HUES48 (cell line): ENCODE data around the gene GPRC5B.

Experiments used
- H3K27ac ChIP-seq: one replicate; pipeline ENCODE4 v1.7.0; 2013; ENCODE audit warnings: low read depth, low read length, inconsistent platforms
- H3K27me3 ChIP-seq: 2 replicates; pipeline ENCODE4 v1.6.1; 2013; ENCODE audit warnings: mild to moderate bottlenecking, low read length; ENCODE audit not compliant: control insufficient read depth, insufficient read depth
- H3K36me3 ChIP-seq: 2 replicates; pipeline ENCODE4 v1.6.1; 2013; ENCODE audit warnings: low read length; ENCODE audit not compliant: control insufficient read depth, insufficient read depth
- H3K4me1 ChIP-seq: 2 replicates; pipeline ENCODE4 v1.6.1; 2013; ENCODE audit warnings: mild to moderate bottlenecking, low read length; ENCODE audit not compliant: control insufficient read depth, insufficient read depth
- H3K4me3 ChIP-seq: 2 replicates; pipeline ENCODE4 v1.5.1; 2013; ENCODE audit warnings: mild to moderate bottlenecking, low read depth, low read length
- H3K9ac ChIP-seq: 2 replicates; pipeline ENCODE4 v1.6.1; 2013; ENCODE audit warnings: mild to moderate bottlenecking, low read depth, low read length, moderate library complexity
- H3K9me3 ChIP-seq: 2 replicates; pipeline ENCODE4 v1.6.1; 2013; ENCODE audit warnings: low read length; ENCODE audit not compliant: control insufficient read depth, insufficient read depth

Gene GPRC5B

DNA sequence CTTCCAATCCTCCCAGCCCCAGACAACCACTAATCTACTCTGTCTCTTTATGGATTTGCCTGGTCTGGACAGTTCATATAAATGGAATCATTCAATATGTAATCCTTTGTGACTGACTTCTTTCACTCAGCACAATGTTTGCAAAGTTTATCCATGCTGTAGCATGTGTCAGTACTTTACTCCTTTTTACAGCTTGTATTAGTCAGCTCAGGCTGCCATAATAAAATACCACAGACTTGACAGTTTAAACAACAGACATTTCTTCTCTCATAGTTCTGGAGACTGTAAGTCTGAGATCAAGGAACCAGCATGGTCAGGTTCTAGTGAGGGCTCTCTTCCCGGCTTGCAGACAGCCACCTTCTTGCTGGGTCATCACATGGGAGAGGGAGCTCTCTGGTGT lies 41.3 kb downstream of the GPRC5B start:
- H3K27ac ChIP-seq: no peak overlapping the region
- no peaks in the 10 kb centered on the region for H3K36me3 ChIP-seq
- no peaks in the 10 kb centered on the region for H3K27me3 ChIP-seq
- H3K9me3 ChIP-seq: no peaks in the 10 kb centered on the region
- peaks cover 2% of the 10 kb centered on the region for H3K4me1 ChIP-seq
- no peak overlapping the region for H3K9ac ChIP-seq
- no peak overlapping the region for H3K4me3 ChIP-seq

DNA sequence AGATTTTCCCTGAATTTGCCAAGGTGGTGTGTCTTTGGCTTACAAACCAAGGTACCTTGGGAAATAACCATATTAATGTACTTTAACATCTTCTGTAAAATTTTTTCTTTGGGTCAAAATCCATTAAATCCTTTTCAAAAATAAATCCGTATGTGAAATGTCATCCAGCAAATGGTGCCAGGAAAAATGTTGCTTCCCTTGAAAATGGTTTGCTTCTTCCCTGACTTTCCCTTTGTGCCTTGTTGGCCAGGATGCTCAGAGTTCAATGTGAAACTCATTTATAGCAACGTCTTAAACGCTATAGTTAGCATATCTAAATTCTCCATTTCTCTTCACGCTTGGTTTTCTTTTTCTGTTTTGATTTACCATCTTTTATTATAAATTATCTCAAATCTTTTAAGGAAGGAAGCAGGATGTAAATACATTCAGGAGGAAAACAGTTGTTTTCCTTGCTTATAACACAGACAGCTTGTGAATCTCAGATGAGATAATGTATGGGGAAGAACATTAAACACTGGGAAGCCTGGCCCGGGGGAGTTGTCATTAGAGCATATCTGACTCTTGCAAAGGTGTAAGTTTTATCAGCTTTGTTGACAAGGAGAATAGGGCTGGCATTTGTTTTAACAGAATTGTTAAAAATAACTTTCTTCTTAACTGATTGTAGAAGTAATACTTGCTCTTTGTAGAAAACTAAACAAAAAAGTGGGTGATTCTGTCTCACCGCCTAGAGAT lies 42.1 kb downstream of the GPRC5B start:
- H3K27me3 ChIP-seq: no peaks in the 10 kb centered on the region
- H3K4me3 ChIP-seq: no peak overlapping the region
- no peak overlapping the region for H3K9ac ChIP-seq
- H3K27ac ChIP-seq: no peak overlapping the region
- peaks cover 10% of the 10 kb centered on the region for H3K4me1 ChIP-seq
- no peaks in the 10 kb centered on the region for H3K9me3 ChIP-seq
- H3K36me3 ChIP-seq: no peaks in the 10 kb centered on the region

DNA sequence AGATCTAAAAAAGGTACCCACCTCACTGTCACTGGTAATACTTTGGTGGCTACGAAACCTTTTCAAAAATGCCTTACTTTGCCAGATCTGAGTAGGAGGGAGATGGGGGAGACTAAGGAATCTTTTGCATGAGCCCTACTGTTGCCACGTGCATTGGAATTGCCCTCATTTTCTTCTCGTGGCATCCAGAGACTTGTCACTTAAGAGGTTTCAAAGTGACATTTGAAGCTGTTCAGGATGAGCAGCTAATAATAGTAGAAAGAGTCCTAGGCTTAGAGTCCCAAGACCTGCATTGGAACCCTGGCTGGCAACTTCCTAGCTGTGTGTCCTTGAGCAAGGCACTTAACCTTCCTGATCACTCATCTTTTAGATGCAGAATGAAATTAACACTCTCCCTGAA lies 43.5 kb downstream of the GPRC5B start:
- H3K9ac ChIP-seq: no peak overlapping the region
- H3K27me3 ChIP-seq: no peaks in the 10 kb centered on the region
- H3K4me1 ChIP-seq: peaks cover 13% of the 10 kb centered on the region
- no peaks in the 10 kb centered on the region for H3K9me3 ChIP-seq
- H3K4me3 ChIP-seq: no peak overlapping the region
- H3K27ac ChIP-seq: no peak overlapping the region
- no peaks in the 10 kb centered on the region for H3K36me3 ChIP-seq

DNA sequence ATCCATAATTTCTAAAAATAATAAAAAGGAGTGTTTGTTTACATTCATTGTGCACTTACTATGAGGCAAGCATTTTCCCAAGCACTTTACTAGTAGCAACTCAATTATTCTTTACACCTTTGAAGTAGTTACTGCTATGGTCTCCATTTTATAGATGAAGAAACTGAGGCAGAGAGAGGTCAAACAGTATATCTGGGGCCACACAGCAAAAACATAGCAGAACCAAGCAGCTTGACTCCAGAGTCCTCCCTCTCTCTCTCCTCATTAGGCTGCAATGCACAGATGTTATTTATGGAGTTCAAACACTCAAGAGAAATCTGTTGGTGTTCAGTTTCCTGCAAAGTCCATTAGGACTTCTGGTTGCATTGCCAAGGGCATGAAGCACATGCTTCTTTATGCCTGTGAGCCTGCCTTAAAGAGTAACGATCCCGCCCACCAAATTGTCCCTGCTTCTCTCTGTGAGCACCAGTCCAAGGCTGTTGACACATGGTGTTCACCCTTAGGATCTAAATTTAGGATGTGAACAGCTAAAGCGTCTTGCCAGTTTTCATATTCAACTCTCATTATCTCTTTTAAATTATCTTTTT lies 44.0 kb downstream of the GPRC5B start:
- no peak overlapping the region for H3K4me3 ChIP-seq
- H3K4me1 ChIP-seq: peaks cover 13% of the 10 kb centered on the region
- H3K27ac ChIP-seq: no peak overlapping the region
- H3K9me3 ChIP-seq: no peaks in the 10 kb centered on the region
- H3K36me3 ChIP-seq: no peaks in the 10 kb centered on the region
- no peaks in the 10 kb centered on the region for H3K27me3 ChIP-seq
- no peak overlapping the region for H3K9ac ChIP-seq

DNA sequence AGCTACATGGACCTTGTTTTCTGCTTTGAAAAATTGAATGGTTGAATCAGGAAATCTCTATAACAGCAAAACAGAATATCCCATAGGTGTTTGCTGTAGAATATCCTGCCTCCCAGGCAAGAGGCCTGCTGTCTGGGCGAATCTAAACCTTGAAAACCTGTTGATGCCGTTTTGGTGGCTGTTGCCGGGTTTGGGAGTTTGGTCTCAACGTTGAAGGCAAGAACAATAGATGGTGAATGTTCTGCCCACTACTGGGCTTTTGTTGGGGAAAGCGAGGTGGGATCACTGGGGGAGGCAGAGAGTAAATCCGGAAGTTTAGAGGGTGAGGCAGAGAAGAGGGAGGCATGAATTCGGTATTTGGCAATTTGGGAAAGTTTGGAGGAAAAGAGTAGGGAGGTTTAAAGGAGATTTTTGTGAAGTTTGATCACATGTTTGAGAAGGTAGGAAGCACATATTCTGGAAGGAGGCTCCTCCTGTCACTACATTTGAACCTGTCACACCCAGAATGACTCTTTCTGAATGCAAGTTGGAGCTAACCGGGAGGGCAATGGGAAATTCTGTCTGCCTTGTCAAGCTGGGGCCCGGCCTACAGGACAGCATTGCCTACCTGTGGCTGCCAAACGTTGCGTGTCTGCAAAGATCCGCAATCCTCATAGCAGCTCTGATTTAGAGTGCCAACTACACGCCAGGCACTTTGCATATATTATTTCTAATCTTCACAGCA lies 46.5 kb downstream of the GPRC5B start:
- Histone ChIP-seq H3K36me3 (no peaks in the 10 kb centered on the region), H3K27ac (peak overlapping the region; percentile 88), H3K4me1 (peaks cover 13% of the 10 kb centered on the region), H3K27me3 (no peaks in the 10 kb centered on the region), H3K9ac (no peak overlapping the region), H3K9me3 (no peaks in the 10 kb centered on the region), H3K4me3 (no peak overlapping the region)

DNA sequence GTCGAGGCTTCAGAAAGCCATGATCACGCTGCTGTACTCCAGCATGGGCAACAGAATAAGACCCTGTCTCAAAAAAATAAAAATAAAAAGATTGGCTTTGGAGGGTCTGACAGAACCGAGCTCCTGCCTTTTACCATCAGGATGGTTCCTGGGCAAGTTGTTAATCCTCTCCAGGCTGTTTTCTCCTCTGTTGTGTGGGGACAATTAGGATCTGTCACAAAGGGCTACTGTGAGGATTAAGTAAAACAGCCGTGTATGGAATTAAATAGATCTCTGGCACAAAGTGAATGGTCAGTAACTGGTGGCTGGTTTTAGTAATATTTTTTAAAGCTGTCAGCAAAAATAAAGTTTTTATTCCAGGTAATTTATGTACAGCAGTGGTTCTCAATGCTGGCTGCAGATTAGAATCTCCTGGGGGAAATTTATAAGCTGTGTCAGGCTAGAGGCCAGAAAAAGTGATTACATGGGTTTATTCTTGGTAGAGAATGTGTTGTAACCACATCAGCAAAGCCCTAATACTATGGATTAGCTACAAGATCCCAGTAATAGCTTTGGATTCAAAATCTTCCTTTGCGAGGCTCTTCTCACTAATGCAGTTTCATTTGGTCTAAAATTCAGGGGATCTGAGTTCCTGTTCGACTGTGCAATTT lies 47.2 kb downstream of the GPRC5B start:
- H3K27ac ChIP-seq: peak overlapping the region; percentile 88
- H3K9ac ChIP-seq: no peak overlapping the region
- H3K36me3 ChIP-seq: no peaks in the 10 kb centered on the region
- H3K4me1 ChIP-seq: peaks cover 13% of the 10 kb centered on the region
- H3K4me3 ChIP-seq: no peak overlapping the region
- H3K9me3 ChIP-seq: no peaks in the 10 kb centered on the region
- H3K27me3 ChIP-seq: no peaks in the 10 kb centered on the region

DNA sequence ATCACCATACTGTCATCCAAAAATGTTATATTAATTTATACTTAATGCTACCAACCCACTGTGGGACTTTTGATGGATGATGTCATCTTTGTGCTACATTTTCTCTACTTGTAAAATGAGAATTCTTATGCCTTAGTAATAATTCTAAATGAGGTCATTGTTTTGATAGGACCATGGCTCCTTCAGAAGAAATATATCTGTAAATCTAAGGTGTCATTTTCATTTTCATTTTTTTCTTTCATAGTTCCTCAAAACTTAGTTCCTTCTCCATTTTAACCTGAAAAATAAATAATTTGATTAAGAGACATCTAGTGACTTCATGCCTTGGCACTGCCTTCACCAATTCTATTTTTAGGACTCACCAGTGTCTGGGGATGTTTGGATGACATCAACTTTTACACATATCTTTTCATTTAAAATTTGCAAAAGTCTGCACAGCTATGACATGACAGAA lies 48.7 kb downstream of the GPRC5B start:
- H3K27me3 ChIP-seq: no peaks in the 10 kb centered on the region
- H3K9me3 ChIP-seq: no peaks in the 10 kb centered on the region
- H3K27ac ChIP-seq: no peak overlapping the region
- H3K4me3 ChIP-seq: no peak overlapping the region
- peaks cover 13% of the 10 kb centered on the region for H3K4me1 ChIP-seq
- H3K36me3 ChIP-seq: no peaks in the 10 kb centered on the region
- no peak overlapping the region for H3K9ac ChIP-seq

DNA sequence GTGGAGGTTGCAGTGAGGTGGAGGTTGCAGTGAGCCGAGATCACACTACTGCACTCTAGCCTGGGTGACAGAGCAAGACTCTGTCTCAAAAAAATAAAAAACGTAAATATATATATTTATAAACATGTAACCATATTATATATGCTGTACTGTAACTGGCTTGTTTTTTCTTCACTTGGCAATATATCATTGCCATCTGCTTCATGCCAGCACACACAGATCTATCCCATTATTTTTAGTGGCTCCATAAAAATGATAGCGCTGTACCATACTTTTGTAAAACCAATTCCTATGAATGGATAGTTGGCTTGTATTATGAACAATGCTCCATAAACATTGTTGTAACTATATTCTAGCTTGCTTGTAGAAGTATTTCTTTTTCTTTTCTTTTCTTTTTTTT lies 49.5 kb downstream of the GPRC5B start:
- no peak overlapping the region for H3K27ac ChIP-seq
- no peak overlapping the region for H3K4me3 ChIP-seq
- H3K9me3 ChIP-seq: no peaks in the 10 kb centered on the region
- peaks cover 13% of the 10 kb centered on the region for H3K4me1 ChIP-seq
- no peak overlapping the region for H3K9ac ChIP-seq
- no peaks in the 10 kb centered on the region for H3K36me3 ChIP-seq
- H3K27me3 ChIP-seq: no peaks in the 10 kb centered on the region

DNA sequence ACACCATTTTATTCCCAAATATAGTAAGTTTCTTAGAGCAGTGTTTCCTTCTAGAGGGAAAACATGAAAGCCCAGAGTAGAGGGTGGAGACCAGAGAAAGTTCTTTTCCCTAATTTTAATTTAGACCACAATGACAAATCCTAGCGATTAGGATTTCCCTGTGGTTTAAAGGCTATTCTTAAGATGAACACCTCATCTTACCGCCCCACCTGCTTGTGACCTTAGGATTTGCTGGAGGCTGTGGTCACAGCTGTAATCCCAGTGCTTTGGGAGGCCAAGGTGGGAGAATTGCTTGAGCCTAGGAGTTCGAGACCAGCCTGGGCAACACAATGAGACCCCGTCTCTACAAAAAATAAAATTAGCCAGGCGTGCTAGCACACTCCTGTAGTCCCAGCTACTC lies 51.1 kb downstream of the GPRC5B start:
- no peaks in the 10 kb centered on the region for H3K36me3 ChIP-seq
- peaks cover 13% of the 10 kb centered on the region for H3K4me1 ChIP-seq
- H3K4me3 ChIP-seq: no peak overlapping the region
- H3K27me3 ChIP-seq: no peaks in the 10 kb centered on the region
- no peak overlapping the region for H3K27ac ChIP-seq
- no peaks in the 10 kb centered on the region for H3K9me3 ChIP-seq
- no peak overlapping the region for H3K9ac ChIP-seq

DNA sequence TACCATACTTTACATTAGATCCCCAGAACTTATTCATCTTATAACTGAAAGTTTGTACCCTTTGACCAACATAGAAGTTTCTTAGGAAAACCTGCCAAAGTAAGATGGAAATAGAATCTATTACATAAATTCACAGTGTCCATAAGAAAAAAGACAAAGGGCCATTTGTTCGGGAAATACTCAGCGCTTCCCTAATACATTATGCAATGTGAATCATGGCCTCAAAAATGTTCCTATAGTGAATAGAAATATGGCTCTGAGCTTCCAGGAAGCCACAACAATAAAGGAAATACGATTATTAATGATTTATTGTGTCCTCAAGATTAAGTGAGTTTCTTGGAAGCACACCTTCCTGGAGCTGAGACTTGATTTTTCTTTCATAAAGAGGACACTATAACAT lies 51.5 kb downstream of the GPRC5B start:
- Histone ChIP-seq H3K9me3 (no peaks in the 10 kb centered on the region), H3K36me3 (no peaks in the 10 kb centered on the region), H3K9ac (no peak overlapping the region), H3K27ac (no peak overlapping the region), H3K4me3 (no peak overlapping the region), H3K4me1 (peaks cover 9% of the 10 kb centered on the region), H3K27me3 (no peaks in the 10 kb centered on the region)

DNA sequence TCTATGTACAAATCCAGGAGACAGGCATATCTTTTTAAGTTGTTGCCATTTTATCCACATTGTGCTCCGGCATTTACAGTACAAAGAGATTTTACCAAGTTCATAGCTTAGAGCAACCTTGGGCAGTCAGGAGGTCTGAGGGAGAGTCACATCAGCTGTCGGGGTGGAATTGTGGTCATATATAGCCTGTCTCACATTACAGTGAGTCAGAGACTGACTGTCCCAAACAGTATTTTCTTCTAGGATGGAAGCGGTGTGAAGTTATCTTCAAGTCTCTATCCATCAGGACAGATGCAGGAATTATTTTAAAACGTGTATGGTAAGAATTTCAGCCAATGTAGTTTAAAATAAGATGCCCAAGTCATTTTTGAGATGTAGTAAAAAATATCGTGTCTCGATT lies 53.0 kb downstream of the GPRC5B start:
- Histone ChIP-seq H3K36me3 (no peaks in the 10 kb centered on the region), H3K9ac (no peak overlapping the region), H3K9me3 (no peaks in the 10 kb centered on the region), H3K4me1 (no peaks in the 10 kb centered on the region), H3K27ac (no peak overlapping the region), H3K4me3 (no peak overlapping the region), H3K27me3 (no peaks in the 10 kb centered on the region)
